SK-N-SH (cell line): ENCODE results near the gene TRIM3. TPM values are rescaled to one million over a fixed set of nuclear protein-coding genes. Genes with fewer than 3 reads are reported as not detected.

Experiments
- CTCF ChIA-PET: fragments of 300-600, 350-600 bp; formaldehyde crosslinking; extraction: SDS; loops from one replicate; lab custom pipeline; 2021; lab: Yijun Ruan, JAX
- POLR2A ChIA-PET: fragments of 350-600 bp; sonication (Branson Sonifier 250); formaldehyde crosslinking; extraction: SDS; loops from one replicate; lab custom pipeline; 2020; ENCODE audit warnings: antibody characterized with exemption, inconsistent platforms; lab: Yijun Ruan, JAX
- DNase-seq: peaks from one replicate; pipeline ENCODE4 v3.0.0; 2012
- H2AFZ ChIP-seq: fragments of 200-600 bp; sonication (generic); 2 replicates; pipeline ENCODE4 v1.8.1; 2016; ENCODE audit warnings: antibody characterized with exemption, mild to moderate bottlenecking, low read depth
- H3F3A ChIP-seq: fragments of 200-600 bp; sonication (generic); replicated peaks from 2 replicates; pipeline ENCODE3; 2016; ENCODE audit warnings: antibody characterized with exemption, mild to moderate bottlenecking; ENCODE audit not compliant: insufficient read depth
- H3K27ac ChIP-seq, 2 experiments: fragments of 200-500 bp in 1 of 2; fragments of 200-600 bp in 1 of 2; sonication (Bioruptor generic) in 1 of 2; sonication (generic), shearing (Covaris generic) in 1 of 2; 2 replicates each; pipeline versions ENCODE4 v1.5.1 to v1.6.1; 2014 to 2016; ENCODE audit warnings: low read depth in 2 of 2, inconsistent platforms in 1 of 2, low read length in 1 of 2, mild to moderate bottlenecking in 1 of 2, mixed read lengths in 1 of 2
- H3K27me3 ChIP-seq: fragments of 200-600 bp; sonication (generic), shearing (Covaris generic); 2 replicates; pipeline ENCODE4 v1.6.1; 2016; ENCODE audit warnings: mixed run types; ENCODE audit not compliant: insufficient read depth
- H3K36me3 ChIP-seq, 2 experiments: fragments of 200-500 bp in 1 of 2; fragments of 200-600 bp in 1 of 2; sonication (Bioruptor generic) in 1 of 2; sonication (generic) in 1 of 2; replicated peaks in 1 of 2; 2 replicates each; pipeline versions ENCODE3 to v1.5.1; 2014 to 2016; ENCODE audit warnings: low read length in 1 of 2, mild to moderate bottlenecking in 1 of 2; ENCODE audit not compliant: insufficient read depth in 2 of 2, control insufficient read depth in 1 of 2
- H3K4me1 ChIP-seq, 2 experiments: fragments of 200-500 bp in 1 of 2; fragments of 200-600 bp in 1 of 2; sonication (Bioruptor generic) in 1 of 2; sonication (generic), shearing (Covaris generic) in 1 of 2; 2 replicates each; pipeline versions ENCODE4 v1.5.1 to v1.6.1; 2014 to 2016; ENCODE audit warnings: low read depth in 1 of 2, low read length in 1 of 2, mixed run types in 1 of 2; ENCODE audit not compliant: insufficient read depth in 2 of 2, control insufficient read depth in 1 of 2
- H3K4me2 ChIP-seq: fragments of 200-600 bp; sonication (generic), shearing (Covaris generic); 2 replicates; pipeline ENCODE4 v1.6.1; 2017; ENCODE audit warnings: mixed run types
- H3K4me3 ChIP-seq, 2 experiments: fragments of 200-500 bp in 1 of 2; fragments of 200-600 bp in 1 of 2; sonication (Bioruptor generic) in 1 of 2; sonication (generic), shearing (Covaris generic) in 1 of 2; 2 replicates each; pipeline versions ENCODE4 v1.5.1 to v1.8.1; 2014 to 2016; ENCODE audit warnings: low read depth in 2 of 2, inconsistent platforms in 1 of 2, low read length in 1 of 2, mild to moderate bottlenecking in 1 of 2, mixed read lengths in 1 of 2, moderate library complexity in 1 of 2
- H3K79me2 ChIP-seq: fragments of 200-600 bp; sonication (generic); 2 replicates; pipeline ENCODE4 v1.8.1; 2017; ENCODE audit warnings: mild to moderate bottlenecking; ENCODE audit not compliant: insufficient read depth
- H3K9ac ChIP-seq: fragments of 200-600 bp; sonication (generic); 2 replicates; pipeline ENCODE4 v1.6.1; 2017; ENCODE audit warnings: mixed run types
- H3K9me2 ChIP-seq: fragments of 200-600 bp; sonication (generic); 2 replicates; pipeline ENCODE4 v1.6.1; 2017; ENCODE audit warnings: mixed run types
- H3K9me3 ChIP-seq: fragments of 200-600 bp; sonication (generic); 2 replicates; pipeline ENCODE4 v1.6.1; 2017; ENCODE audit warnings: mixed run types, mild to moderate bottlenecking, moderate library complexity
- H4K20me1 ChIP-seq: fragments of 200-600 bp; sonication (generic); 2 replicates; pipeline ENCODE4 v1.6.1; 2017; ENCODE audit warnings: mild to moderate bottlenecking, mixed run types; ENCODE audit not compliant: insufficient read depth
- ELF1 ChIP-seq: IDR thresholded peaks from 2 replicates; pipeline ENCODE4 v1.4.0; 2012
- FOXJ3 ChIP-seq: sonication (generic); formaldehyde crosslinking; IDR thresholded peaks from 2 replicates; pipeline ENCODE4 v1.5.1; 2020; ENCODE audit warnings: mild to moderate bottlenecking, missing genetic modification reagents
- GABPA ChIP-seq: IDR thresholded peaks from 2 replicates; pipeline ENCODE4 v1.4.0; 2012; ENCODE audit warnings: low read depth, mild to moderate bottlenecking
- GATA2 ChIP-seq: sonication (generic); formaldehyde crosslinking; IDR thresholded peaks from 2 replicates; pipeline ENCODE4 v1.5.0; 2020; ENCODE audit warnings: mild to moderate bottlenecking, missing genetic modification reagents
- MEF2A ChIP-seq: IDR thresholded peaks from 2 replicates; pipeline ENCODE4 v1.4.0; 2012; ENCODE audit warnings: low read depth, borderline replicate concordance
- PBX3 ChIP-seq: IDR thresholded peaks from 2 replicates; pipeline ENCODE4; 2012
- POLR2AphosphoS5 ChIP-seq: IDR thresholded peaks from 2 replicates; pipeline ENCODE4 v1.6.1; 2012; ENCODE audit warnings: low read depth, low read length
- REST ChIP-seq: IDR thresholded peaks from 2 replicates; pipeline ENCODE4 v1.6.1; 2012; ENCODE audit warnings: mild to moderate bottlenecking, low read depth, low read length, moderate library complexity
- RXRA ChIP-seq: IDR thresholded peaks from 2 replicates; pipeline ENCODE4 v1.4.0; 2012; ENCODE audit warnings: low read depth, mild to moderate bottlenecking, borderline replicate concordance
- SIN3A ChIP-seq: IDR thresholded peaks from 2 replicates; pipeline ENCODE4 v1.6.1; 2012; ENCODE audit warnings: low read depth, mild to moderate bottlenecking, low read length, moderate library complexity, borderline replicate concordance
- SMC3 ChIP-seq: IDR thresholded peaks from 2 replicates; pipeline ENCODE4 v1.6.1; 2012; ENCODE audit warnings: low read depth, low read length, improper control_type of control experiment
- TEAD4 ChIP-seq: IDR thresholded peaks from 2 replicates; pipeline ENCODE4 v1.4.0; 2012; ENCODE audit warnings: mild to moderate bottlenecking, borderline replicate concordance; ENCODE audit not compliant: insufficient read depth
- YY1 ChIP-seq: IDR thresholded peaks from 2 replicates; pipeline ENCODE4 v1.4.0; 2012; ENCODE audit warnings: low read depth, mild to moderate bottlenecking
- WGBS: methylation state at CpG from one replicate; pipeline ENCODE4 v1.1.6; 2017; ENCODE audit warnings: low lambda C conversion rate; 5-methylcytosine and 5-hydroxymethylcytosine counted together
- polyA plus RNA-seq, 3 experiments: library from polyadenylated mRNA; depleted of rRNA; stranded (reverse); fragments of >200 nt; gene quantifications; 2 replicates each; pipeline ENCODE4 v1.2.3, GENCODE V29; 2012
- TF ChIP-seq, protein P1 (sequence below): IDR thresholded peaks from 2 replicates; pipeline ENCODE4 v1.4.0; 2012; ENCODE audit warnings: low read depth, borderline replicate concordance
- TF ChIP-seq, protein P2 (sequence below): IDR thresholded peaks from 2 replicates; pipeline ENCODE4 v1.4.0; 2012; ENCODE audit warnings: low read depth
- TF ChIP-seq, protein P3 (sequence below): fragments of 150-350 bp; IDR thresholded peaks from 2 replicates; pipeline ENCODE4 v1.6.1; 2016; ENCODE audit warnings: mild to moderate bottlenecking, low read depth, low read length
- TF ChIP-seq, protein P4 (sequence below): fragments of 200-600 bp; sonication (generic); IDR thresholded peaks from 2 replicates; pipeline ENCODE4 v1.6.1; 2017; ENCODE audit warnings: antibody characterized with exemption, mild to moderate bottlenecking, moderate library complexity

Gene TRIM3
- polyA plus RNA-seq, 1 of the 3 experiments (the other 2 are of a cell fraction), result 22.8 TPM

- H3K4me3 ChIP-seq, result no peak overlapping the region
- H3K27ac ChIP-seq, result no peak overlapping the region
- no peaks in the 10 kb centered on the region for H3K79me2 ChIP-seq
- H3K9me2 ChIP-seq, result no peaks in the 10 kb centered on the region
- TF ChIP-seq SMC3, result no peak
- no peak for TF ChIP-seq PBX3
- no peak for TF ChIP-seq TEAD4
- TF ChIP-seq GATA2 (CRISPR knock-in tag), result no peak
- TF ChIP-seq, protein P1, sequence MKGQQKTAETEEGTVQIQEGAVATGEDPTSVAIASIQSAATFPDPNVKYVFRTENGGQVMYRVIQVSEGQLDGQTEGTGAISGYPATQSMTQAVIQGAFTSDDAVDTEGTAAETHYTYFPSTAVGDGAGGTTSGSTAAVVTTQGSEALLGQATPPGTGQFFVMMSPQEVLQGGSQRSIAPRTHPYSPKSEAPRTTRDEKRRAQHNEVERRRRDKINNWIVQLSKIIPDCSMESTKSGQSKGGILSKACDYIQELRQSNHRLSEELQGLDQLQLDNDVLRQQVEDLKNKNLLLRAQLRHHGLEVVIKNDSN, result no peak
- TF ChIP-seq, protein P2, sequence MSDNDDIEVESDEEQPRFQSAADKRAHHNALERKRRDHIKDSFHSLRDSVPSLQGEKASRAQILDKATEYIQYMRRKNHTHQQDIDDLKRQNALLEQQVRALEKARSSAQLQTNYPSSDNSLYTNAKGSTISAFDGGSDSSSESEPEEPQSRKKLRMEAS, result no peak
- no peak for TF ChIP-seq YY1
- no peak for TF ChIP-seq RXRA
- TF ChIP-seq POLR2AphosphoS5, result no peak
- TF ChIP-seq MEF2A, result no peak
- no peak for TF ChIP-seq REST
- TF ChIP-seq SIN3A, result no peak
- TF ChIP-seq, protein P3, sequence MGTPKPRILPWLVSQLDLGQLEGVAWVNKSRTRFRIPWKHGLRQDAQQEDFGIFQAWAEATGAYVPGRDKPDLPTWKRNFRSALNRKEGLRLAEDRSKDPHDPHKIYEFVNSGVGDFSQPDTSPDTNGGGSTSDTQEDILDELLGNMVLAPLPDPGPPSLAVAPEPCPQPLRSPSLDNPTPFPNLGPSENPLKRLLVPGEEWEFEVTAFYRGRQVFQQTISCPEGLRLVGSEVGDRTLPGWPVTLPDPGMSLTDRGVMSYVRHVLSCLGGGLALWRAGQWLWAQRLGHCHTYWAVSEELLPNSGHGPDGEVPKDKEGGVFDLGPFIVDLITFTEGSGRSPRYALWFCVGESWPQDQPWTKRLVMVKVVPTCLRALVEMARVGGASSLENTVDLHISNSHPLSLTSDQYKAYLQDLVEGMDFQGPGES, result no peak
- TF ChIP-seq ELF1, result no peak
- TF ChIP-seq FOXJ3, result no peak
- TF ChIP-seq, protein P4, sequence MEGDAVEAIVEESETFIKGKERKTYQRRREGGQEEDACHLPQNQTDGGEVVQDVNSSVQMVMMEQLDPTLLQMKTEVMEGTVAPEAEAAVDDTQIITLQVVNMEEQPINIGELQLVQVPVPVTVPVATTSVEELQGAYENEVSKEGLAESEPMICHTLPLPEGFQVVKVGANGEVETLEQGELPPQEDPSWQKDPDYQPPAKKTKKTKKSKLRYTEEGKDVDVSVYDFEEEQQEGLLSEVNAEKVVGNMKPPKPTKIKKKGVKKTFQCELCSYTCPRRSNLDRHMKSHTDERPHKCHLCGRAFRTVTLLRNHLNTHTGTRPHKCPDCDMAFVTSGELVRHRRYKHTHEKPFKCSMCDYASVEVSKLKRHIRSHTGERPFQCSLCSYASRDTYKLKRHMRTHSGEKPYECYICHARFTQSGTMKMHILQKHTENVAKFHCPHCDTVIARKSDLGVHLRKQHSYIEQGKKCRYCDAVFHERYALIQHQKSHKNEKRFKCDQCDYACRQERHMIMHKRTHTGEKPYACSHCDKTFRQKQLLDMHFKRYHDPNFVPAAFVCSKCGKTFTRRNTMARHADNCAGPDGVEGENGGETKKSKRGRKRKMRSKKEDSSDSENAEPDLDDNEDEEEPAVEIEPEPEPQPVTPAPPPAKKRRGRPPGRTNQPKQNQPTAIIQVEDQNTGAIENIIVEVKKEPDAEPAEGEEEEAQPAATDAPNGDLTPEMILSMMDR, result no peak
- TF ChIP-seq GABPA, result no peak
- TF ChIP-seq, all 33 proteins: peak for 0
- no peaks in the 10 kb centered on the region for H3K27me3 ChIP-seq
- H4K20me1 ChIP-seq, result no peaks in the 10 kb centered on the region
- H3K9ac ChIP-seq, result no peak overlapping the region
- no peaks in the 10 kb centered on the region for H3K9me3 ChIP-seq
- no peak for DNase-seq
- H3K36me3 ChIP-seq, result peaks cover 0 to 10% of the 10 kb centered on the region in 2 experiments
- no peak overlapping the region for H3K4me2 ChIP-seq
- POLR2A ChIA-PET, result interaction anchor here (1.5 to 2.1 kb wide), 2 partner anchors 14 to 15 kb away, joined by 4 to 6 read pairs; partner anchors contain the start of genes APBB1 and SMPD1
- peaks cover 0 to 13% of the 10 kb centered on the region in 2 experiments; a peak in 1 of 4 replicates for H3K4me1 ChIP-seq
- peaks cover 2% of the 10 kb centered on the region for H3F3A ChIP-seq
- CTCF ChIA-PET, result interaction anchor here (0.6 to 3.1 kb wide), 4 partner anchors 25 to 1110 kb away, joined by 3 to 12 read pairs (median 4); no protein-coding TSS in a partner anchor
- 94% methylated on average over 16 of the region's 16 CpGs for WGBS
- no peak overlapping the region for H2AFZ ChIP-seq
These were observed 69.2 kb downstream of the TRIM3 start for GRCh38 chr11:6404342-6405051.
